GM21529 (cell line): ENCODE results near the gene RHOF.

ENCODE experiments used
- ATAC-seq: cut with Tn5 transposase; IDR thresholded peaks from one replicate; pipeline ENCODE4 v1.9.1; 2021; ENCODE audit not compliant: unreplicated experiment

The RHOF gene

DNA sequence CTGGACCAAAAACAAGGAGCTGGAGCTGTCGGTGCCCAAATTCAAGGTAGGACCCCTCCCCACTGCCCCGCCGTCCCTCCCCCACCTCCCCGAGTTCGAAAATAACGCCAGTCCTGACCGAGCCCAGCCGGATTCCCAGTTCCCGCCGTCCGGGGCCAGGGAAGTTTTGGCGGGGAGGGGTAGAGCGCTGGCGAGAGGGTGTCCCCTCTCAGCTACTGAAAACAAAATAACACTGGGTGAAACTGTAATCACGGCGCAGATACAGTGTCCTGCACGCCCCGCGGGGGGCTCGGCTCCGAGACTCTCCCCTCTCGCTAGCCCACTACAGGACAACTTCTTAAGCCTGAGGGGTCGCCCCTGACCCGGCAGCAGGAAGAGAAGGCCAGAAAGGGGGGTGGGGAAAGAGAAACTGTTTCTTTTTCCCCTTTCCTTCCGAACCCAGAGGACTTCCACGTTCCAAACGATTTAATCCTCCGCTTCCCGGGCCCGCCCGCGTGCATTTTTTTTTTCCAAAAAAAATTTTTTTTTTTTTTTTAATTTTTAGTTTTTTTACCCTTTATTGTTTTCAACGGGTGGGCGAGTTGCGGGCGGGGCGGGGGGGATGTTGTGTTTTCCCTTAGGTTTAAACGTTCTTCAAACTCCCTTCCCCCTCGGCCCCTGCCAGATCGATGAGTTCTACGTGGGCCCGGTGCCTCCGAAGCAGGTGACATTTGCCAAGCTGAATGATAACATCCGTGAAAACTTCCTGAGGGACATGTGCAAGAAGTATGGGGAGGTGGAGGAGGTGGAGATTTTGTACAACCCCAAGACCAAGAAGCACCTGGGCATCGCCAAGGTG lies 11.9 kb upstream of the RHOF start:
- no peak for ATAC-seq

DNA sequence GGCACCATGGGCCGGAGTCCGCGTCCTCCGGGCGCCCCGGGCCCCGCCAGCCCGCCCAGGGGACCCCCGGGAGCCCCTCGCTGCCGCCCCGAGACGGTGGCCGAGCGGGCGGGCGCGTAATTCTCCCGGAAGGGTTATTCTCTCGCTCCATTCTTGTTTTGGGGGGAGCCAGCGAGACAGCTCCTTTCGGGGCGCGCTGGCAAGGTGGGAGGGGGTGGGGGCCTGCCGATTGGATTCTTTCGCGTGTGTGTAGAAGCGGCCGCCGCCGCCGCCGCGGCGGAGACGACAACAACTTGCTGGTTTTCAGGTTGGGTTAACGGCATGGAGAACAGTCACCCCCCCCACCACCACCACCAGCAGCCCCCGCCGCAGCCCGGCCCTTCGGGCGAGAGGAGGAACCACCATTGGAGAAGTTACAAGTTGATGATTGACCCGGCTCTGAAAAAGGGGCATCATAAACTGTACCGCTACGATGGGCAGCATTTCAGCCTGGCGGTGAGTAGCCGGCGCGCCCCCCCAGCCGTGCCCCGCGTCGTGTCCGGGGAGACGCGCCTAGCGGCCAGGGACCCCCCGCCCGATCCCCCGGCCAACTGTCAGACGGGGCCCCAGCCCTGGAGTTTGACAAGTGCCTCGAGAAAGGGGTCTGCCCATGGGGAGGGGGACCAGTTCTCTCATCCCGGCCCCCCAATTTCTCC lies 11.1 kb upstream of the RHOF start:
- ATAC-seq = no peak

DNA sequence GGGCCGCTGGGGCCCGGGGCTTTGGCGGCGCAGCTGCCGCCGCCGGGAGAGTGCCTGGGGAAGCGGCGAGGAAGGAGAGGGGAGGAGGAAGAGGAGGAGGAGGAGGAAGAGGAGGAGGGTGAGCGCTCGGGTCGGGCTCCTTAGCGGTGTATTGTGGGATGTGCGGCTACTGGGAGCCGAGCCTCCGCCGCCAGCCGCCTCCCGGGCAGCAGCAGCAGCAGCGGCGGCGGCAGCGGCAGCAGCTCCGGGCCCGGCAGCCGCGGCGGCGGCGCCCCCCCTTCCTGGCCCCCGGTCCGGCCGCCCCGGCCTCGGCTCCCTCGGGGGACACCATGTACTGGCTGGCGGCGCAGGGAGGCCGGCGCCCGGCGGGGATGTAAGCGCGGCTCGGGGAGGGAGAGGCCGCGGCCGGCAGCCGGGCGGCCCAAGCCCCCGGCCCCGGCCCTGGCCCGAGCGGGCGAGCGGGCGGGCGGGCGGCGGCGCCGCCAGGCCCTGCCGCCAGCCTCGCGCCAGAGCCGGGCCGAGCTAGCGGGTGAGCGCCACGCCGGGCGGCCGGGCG lies 10.5 kb upstream of the RHOF start, which contains the start of gene SETD1B:
TSS of gene SETD1B (plus strand) at position 149 of the 556 bp plus-strand sequence. CDS start 729 bp downstream, outside the sequence.
- no peak for ATAC-seq

DNA sequence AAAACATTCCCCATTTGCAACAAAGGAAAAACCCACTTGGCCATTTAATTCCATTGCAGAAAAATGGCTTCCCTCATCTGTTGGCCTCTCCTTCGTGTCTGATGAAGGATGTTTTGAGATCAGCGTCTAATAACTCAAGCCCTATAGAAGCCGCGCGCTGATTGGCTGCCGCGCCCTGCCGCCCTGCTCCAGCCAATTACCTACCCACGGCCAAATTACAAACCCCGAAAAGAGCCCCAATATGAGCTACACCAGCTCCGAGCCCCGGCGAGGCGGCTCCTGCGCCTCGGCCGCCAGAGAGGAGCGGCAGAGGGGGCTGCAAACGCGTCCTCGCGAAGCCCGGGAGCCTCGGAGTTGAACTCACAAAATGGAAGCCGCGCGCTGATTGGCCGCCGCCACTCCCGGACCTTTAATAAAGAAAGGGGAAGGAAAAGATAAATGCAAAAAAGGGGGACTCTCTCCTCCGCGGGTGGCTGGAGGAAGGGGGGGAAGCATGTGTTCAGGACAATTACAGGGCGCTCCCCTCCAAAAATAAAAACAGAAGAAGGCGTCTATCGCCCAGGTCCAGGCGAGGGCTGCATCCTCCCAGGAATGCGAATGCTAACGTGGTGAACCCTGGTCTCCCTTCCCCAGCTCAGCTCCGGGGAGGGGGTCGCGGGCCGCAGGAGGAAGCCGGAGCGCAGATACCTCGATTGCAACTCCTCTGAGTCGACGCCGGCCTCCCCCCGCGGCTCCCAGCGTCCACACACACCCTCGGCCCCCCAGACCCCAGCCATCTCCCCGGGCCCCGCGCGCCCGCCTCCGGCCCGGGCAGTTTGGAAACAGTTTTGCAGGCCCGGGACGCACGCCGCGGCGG lies 9.6 kb upstream of the RHOF start:
- ATAC-seq = peak; percentile 40

DNA sequence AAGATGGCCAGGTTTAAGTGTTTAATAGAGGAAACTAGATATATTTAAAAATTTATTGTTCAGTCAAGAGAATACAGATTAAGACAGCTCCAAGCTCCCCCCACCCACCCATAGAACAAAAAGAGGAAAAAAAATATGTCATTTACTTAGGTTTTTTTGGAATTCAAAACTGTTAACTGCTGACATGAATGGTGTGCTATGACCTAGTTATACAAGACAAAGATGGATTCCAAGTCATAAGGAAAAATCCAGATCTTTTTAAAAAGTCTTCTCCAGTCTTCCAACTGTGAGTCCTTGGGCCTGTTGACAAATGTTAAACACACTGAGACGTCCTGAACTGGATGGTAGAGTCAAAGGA lies 9.0 kb upstream of the RHOF start:
- no peak for ATAC-seq

DNA sequence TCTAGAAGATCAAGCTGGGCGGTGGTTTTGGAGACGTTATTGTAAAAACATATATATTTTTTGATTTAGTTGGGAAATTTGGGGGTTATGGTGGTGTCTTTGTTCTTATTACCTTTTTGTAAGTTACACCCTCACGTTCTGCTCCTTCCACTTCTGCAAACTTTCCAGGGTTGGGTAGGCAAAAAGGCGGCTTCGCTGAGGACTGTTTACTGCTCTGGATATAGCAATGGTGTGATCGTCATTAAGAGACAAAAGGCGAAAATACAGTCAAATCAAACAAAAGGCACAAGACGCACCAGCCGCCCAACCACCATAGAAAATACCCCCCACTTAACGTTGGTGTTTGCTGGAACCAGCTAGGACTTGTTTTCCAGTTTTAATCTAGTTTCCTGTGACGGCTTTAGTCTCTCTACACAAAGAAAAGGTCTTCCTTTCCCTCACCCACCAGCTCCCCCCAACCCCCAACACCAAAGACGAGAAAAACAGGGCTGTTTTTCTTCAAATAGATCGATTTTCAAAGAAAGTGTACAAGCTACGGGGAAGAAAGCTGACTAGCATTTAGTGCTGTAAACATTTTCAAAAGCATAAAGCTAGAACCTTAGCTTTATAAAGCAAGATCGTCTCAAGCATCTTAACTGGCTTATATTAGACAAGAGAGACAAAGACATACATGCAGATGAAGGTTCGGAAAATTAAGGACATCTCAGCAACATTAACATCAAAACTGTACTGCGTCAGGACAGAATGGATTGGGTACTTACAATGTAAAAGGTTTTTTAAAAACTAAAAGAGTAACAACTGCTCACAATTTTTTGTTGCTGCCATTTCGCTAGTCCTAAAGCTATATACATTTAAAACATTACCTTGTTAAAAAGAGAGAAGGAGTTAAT lies 8.4 kb upstream of the RHOF start:
- ATAC-seq = no peak

DNA sequence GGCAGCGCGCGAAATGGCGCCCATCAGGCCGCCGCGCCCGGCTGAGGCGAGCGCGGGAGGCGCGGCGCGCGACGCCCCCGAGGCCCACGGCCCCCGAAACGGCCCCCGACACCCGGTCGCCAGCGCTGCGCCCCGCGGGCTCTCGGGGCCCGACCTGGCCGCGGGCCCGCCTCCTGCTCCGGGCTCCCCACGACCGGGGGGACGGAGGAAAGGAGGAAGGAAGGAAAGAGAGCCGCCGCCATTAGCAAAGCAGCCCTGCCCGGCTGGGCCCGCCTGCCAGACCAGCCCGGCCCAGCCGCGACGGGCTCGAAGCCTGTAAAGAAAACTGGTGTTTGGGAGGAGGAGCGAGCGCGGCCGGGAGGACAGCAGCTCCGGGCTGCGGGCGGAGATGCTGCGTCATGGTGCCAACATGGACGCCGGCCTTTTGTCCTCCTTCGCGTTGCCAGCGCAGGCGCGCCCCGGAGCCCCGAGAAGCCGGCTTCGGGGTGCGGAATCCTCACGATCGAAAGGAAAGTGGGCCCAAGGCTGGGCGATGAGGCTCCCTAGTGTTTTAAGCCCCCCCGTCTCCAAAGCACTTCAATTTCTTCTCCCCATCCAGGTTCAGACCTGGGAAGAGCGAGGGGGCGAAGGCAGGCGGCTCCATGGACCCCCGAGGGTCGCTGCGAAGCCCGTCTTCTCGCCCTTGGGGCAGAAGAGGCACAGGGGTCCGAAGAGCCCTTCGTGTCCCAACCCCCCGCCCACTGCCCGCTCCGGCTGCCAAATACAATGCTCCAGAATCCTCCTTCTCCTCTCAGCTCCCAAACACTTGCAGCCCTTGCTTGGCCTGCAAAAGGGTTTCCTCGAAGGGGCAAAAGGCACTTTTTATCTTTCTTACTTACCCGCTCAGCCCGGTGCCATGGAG lies 7.5 kb upstream of the RHOF start:
- ATAC-seq = no peak

DNA sequence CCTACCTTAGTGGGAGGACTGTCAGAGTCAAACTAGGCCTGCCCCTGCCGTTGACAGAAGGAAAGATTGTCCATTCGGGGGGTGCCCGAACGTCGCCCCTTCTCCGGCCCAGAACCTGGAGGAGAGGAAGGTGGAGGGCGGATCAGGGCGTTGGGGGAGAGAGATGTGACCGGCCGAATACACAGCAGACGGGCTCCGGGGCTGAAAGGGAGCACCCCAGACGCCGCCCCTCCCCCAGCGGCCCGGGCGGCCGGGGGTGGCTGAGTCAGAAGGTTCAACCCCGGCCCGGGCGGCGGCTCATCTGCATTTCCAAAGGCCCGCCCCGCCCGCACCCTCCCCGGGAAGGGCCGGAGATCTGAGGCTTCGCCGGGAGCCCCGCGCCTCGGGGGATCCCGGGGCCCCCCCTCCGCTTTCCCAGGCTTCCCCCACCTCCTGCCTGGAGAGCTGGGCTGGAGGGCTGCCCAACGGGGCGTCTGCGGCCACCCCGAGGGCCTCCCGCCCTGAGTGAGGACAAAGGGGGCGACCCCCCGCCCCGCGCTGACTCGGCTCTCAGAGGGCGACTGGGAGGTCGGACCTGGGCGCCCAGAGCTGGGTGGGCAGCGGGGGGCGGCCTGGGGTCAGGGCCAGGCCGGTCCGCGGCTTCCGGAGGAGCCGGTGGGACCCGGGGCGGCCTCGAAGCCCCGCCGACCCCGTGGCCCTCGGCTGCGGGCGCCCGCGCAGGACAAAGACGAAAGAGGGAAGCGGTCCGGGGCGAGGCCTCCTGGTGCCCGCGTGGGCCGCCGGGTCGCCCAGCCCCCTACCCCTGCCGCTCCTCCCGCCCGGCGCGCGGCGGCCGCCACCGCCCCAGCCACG lies 6.6 kb upstream of the RHOF start:
- peak; percentile 29 for ATAC-seq

DNA sequence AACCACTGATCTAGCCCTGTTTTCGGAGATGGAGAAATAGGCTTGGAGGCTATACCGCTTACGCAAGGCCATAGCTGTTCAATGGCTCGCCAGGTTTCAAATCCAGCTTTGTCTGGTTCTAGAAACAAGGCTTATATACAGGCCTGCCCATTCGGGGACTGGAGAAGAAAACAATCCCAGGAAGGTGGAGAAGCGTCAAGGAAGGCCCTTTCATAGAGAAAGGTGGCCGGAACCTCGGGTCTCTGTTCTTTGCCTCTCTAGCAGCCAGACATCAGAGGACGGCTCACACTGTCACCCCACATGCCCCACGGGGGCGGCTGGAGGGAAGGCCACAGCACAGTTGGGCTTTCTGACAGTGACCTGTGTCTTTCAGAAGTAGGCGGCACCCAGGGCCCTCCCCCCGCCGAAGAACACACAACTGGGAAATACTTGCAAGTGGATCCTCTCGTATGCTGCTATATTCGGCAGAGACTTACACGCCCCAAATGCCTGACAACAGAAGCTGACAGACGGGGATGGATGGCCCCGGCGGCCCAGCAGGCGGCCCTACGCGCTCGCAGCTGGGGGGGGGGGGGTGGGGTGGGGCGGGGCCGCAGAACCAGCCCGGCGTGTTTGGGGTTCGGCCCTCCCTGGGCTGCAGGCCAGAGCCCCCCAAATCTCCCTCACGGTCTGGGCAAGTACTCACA lies 5.8 kb upstream of the RHOF start:
- peak; percentile 7 for ATAC-seq

DNA sequence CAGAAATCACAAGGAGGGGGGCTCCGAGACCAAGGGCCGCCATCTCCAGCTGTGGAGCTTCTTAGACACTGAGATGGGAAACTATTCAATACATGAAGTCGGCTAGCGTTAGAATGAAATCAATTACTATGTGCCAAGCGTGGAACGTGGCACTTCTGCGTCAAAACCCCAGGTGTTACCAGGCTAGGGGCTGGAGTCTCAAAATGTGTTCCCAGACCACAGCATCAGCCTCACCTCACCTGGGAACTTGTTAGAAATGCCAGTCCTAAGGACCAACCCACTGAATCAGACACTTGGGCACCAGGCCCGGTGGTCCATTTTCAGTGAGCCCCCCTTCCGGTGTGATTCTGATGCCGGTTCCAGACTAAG lies 5.3 kb upstream of the RHOF start:
- no peak for ATAC-seq

DNA sequence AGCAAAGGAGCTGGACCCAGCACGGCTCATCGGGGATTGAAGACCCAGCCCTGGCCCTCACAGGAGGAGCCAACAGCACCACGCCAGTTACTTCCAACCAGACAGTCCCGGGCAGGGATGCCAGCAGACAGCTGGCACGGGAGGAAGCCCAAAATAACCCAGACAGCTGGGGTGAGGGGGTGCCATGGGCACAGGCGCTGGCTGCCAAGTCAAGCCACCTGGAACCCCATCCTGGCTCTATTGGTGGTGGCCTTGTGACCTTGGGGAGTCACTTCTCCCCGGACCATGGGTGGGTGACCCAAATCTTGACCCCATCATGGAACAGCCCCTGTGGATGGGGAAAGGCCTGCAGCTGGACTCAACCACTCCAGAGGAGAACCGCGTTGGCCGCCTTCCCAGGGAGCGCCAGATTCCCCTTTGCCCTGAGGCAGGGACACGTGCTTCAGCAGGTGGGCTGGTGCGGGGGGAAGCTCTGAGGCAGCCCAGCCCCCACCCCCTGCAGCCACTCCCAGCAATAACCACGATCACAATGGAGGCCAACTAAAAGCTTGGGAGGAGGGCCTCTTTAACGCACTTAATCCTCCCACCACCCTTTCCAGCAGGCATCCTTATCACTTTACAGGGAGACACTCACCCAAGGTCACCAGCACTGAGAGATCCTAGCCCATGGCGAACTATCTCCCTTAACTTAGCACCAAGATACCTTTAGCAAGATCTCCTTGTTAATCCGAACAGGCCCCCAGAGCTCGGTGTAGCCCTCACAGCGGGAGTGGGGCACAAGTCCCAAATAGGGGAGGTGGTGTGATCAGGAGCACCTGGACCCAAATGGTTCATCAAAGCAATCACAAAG lies 4.7 kb upstream of the RHOF start:
- ATAC-seq = no peak

DNA sequence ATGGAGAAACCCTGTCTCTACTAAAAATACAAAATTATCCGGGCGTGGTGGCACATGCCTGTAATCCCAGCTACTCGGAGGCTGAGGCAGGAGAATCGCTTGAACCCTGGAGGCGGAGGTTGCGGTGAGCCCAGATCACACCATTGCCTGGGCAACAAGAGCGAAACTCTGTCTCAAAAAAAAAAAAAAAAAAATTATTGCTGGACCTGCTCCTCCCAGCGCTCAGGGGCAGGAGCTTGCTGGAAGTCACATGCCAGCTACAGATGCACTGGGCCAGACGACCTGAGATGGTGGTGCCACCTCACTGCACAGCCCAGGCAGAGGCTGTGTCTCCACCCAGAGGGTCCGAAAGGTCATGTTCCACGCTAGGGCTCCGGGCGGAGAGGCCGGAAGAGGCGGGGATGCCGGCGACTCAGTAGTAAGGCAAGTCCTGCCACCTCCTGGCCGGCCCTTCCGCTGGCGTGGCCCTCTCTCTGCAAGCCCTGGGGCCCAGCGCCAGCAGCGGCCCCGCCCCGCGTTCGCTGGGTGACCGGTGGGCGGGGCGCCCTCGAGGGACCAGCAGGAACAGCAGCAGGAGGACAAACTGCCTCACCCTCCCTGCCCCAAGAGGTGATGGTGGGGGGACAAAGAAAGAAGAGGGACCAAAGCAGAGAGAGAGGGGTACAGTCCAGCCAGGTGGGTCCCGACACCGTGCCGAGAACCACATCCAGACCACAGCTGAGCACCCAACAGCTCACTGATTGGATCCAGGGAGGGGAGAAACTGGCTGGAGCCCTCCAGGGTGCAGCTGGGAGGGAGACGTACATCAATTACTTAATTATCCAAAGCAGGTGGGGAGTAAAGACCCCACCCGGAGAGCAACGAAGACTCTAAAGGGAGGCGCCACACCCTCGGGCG lies 3.6 kb upstream of the RHOF start:
- no peak for ATAC-seq

DNA sequence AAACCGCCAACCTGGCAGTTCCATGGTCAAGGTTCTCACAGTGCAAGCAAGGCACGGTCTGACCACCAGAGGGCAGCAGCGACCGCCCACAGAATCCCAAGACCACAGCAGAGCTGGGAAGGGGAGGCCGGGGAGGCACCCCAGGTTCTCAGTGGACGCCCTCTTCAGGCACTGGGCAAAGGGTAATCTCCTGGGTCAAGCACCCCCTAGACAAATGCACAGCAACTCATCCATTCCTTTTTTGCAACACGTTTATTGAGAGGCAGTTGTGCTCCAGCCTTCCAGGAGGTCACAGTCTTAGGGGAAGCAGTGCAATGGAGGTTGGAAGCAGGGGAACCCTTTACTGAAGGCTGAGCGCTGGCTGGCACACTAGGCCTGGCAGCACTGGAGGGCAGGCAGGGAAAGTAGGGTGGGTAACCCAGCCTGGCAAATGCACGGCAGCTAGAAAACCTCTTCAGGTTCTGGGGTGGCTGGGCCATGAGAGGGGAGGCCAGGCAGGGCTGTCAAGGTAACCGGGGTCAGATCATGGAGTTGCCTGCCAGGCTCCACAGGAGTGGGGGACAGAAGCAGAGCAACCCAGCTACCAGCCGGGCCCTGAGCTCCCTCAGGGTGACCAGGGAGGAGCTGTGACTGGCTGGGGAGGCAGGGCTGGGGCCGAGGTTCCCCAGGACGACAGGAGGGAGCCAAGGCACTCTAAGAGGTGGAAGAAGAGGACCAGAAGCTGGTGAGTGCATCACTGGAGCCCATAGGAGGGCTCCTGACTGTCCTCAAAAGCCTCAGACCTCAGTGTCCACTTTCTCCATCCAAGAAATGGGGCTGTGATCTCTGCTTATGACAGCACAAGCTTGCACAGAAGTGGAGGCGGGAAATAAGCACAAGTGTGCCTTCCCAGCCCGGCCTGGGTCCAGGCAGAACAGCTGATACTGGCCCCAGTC lies 1.8 kb upstream of the RHOF start:
- ATAC-seq = no peak

DNA sequence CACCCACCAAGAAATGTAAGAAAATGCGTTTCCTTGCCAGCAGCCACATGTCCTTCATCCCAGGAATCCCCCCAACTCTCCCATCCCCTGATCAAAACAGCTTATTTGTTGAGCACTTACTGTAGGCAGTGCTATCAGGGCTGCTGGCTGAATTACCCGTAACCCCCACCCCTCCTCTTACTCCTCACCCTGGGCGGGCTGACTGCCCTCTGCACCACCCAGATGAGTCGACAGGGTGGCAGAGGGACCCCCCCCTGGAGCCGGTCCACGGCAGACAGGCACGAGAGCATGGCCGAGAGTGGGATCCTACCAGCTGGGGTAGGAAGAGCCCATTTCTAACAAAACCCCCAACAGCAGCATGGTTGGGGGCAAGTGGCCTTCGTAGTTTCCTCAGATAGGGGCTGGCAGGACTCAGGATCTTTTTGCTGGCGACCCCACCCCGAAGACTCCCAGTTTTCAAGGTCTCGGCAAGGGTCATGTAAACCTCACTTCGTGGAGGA lies 1.1 kb upstream of the RHOF start:
- no peak for ATAC-seq
